ENCODE measurements around the gene KNSTRN. TPM values are rescaled to one million over a fixed set of nuclear protein-coding genes. Genes with fewer than 3 reads are reported as not detected.

Gene KNSTRN
- total and polyA plus RNA-seq, 2 experiments from 2014 or later, result 67.9 to 80.4 TPM

- no peak for TF ChIP-seq ETS1 (IDR thresholded peaks at IDR 0.05)
- TF ChIP-seq REST (IDR thresholded peaks at IDR 0.05; ENCODE audit: unreplicated experiment), result no peak
- no peak for TF ChIP-seq NANOG (IDR thresholded peaks at IDR 0.05; ENCODE audit: borderline replicate concordance)
- TF ChIP-seq ZNF114 (CRISPR knock-in tag; IDR thresholded peaks at IDR 0.05), result no peak
Measured at GRCh38 chr15:40410476-40410875, 28.0 kb downstream of the KNSTRN start (continued).

- H3K27me3 ChIP-seq (ENCODE audit: insufficient read depth), result no peaks in the 10 kb centered on the region
- Mint-ChIP-seq H3K4me3 (no peak overlapping the region; the same call in 2 of the 3 replicates), H3K27ac (no peak overlapping the region; the same call in 1 of the 2 replicates), H3K9me3 (no peaks in the 10 kb centered on the region), H3K4me1 (peaks cover 6% of the 10 kb centered on the region; the same call in 2 of the 3 replicates), H3K27me3 (ENCODE audit: insufficient read depth, low read depth, poor library complexity) (peaks cover 6% of the 10 kb centered on the region), H3K36me3 (ENCODE audit: low read depth) (peaks cover 85% of the 10 kb centered on the region)
- H3K4me1 ChIP-seq (ENCODE audit: insufficient read depth), result 0 out of 2 replicates have a peak, but pooled peaks cover 2% of the 10 kb centered on the region
- H3F3A ChIP-seq (replicated peaks; ENCODE audit: low read depth), result peaks cover 6% of the 10 kb centered on the region; the same call in 1 of the 2 replicates
- DNase-seq (ENCODE audit: low spot score) (no peak), ATAC-seq (no peak)
- no peak overlapping the region for H3K27ac ChIP-seq (ENCODE audit: low read depth)
- no peak overlapping the region for H3K4me3 ChIP-seq
- H3K79me2 ChIP-seq (replicated peaks; ENCODE audit: insufficient read depth), result peaks cover 15% of the 10 kb centered on the region
- TF ChIP-seq ZNF462 (CRISPR knock-in tag; IDR thresholded peaks at IDR 0.05), result no peak
- TF ChIP-seq JUNB (IDR thresholded peaks at IDR 0.05; ENCODE audit: unreplicated experiment), result no peak
- TF ChIP-seq STAT1 (IDR thresholded peaks at IDR 0.05; ENCODE audit: unreplicated experiment), result no peak
- TF ChIP-seq NANOG (IDR thresholded peaks at IDR 0.05; ENCODE audit: borderline replicate concordance), result no peak
- no peak for TF ChIP-seq REST (IDR thresholded peaks at IDR 0.05; ENCODE audit: unreplicated experiment)
- TF ChIP-seq EZH2phosphoT487 (IDR thresholded peaks at IDR 0.05; ENCODE audit: unreplicated experiment), result no peak
- no peak overlapping the region for H2AFZ ChIP-seq
- no peak overlapping the region for H3K4me2 ChIP-seq
- H4K20me1 ChIP-seq (replicated peaks; ENCODE audit: insufficient read depth), result peaks cover 12% of the 10 kb centered on the region
- peaks cover 52% of the 10 kb centered on the region for H3K36me3 ChIP-seq (ENCODE audit: insufficient read depth)
- H3K9me2 ChIP-seq (ENCODE audit: insufficient read depth), result no peaks in the 10 kb centered on the region
Measured at GRCh38 chr15:40412095-40412759, 29.7 kb downstream of the KNSTRN start.

Data from GM23338 (cell line).